Sigmoid colon (tissue), 7 donors: ENCODE measurements around the gene CDKN1C. TPM values are rescaled to one million over a fixed set of nuclear protein-coding genes. Genes with fewer than 3 reads are reported as not detected.

Source experiments
- DNase-seq: peaks from one replicate; pipeline ENCODE4 v3.0.0-alpha.2; 2019
- H3K27ac ChIP-seq, 4 donors: fragments of 200-600 bp; sonication (generic); one replicate each; pipeline ENCODE4 v1.5.1; 2016 to 2019; ENCODE audit warnings: mild to moderate bottlenecking in 1 of 4
- H3K27me3 ChIP-seq, 3 donors: fragments of 200-600 bp; sonication (generic); one replicate each; pipeline ENCODE4 v1.5.1; 2019; ENCODE audit warnings: mild to moderate bottlenecking in 1 of 3
- H3K36me3 ChIP-seq, 4 donors: fragments of 200-600 bp; sonication (generic); one replicate each; pipeline ENCODE4 v1.5.1; 2016 to 2019
- H3K4me1 ChIP-seq, 4 donors: fragments of 200-600 bp; sonication (generic); one replicate each; pipeline ENCODE4 v1.5.1; 2017 to 2019
- H3K4me3 ChIP-seq, 4 donors: fragments of 200-600 bp; sonication (generic); one replicate each; pipeline ENCODE4 v1.5.1; 2017 to 2019; ENCODE audit warnings: mild to moderate bottlenecking in 2 of 4, moderate library complexity in 1 of 4
- H3K9me3 ChIP-seq, 4 donors: fragments of 200-600 bp in 3 of 4; sonication (generic) in 3 of 4; one replicate each; pipeline versions ENCODE4 v1.5.1 to v1.6.1; 2013 to 2019
- CTCF ChIP-seq, 4 experiments: fragments of 450-650 bp in 3 of 4; fragments of 200-600 bp in 1 of 4; IDR thresholded peaks; one replicate each; pipeline ENCODE4 v1.5.1; 2016 to 2019; ENCODE audit warnings: antibody characterized with exemption in 4 of 4, mild to moderate bottlenecking in 3 of 4, moderate library complexity in 2 of 4
- EP300 ChIP-seq, 4 donors: sonication (generic); formaldehyde crosslinking; IDR thresholded peaks; one replicate each; pipeline ENCODE4 v1.6.1; 2017; ENCODE audit warnings: antibody characterized with exemption in 4 of 4
- POLR2A ChIP-seq, 2 donors: fragments of 450-650 bp; IDR thresholded peaks; one replicate each; pipeline ENCODE4 v1.6.1; 2016; ENCODE audit warnings: antibody characterized with exemption in 2 of 2, mild to moderate bottlenecking in 2 of 2, moderate library complexity in 2 of 2
- POLR2AphosphoS5 ChIP-seq, 4 donors: sonication (generic); formaldehyde crosslinking; IDR thresholded peaks; one replicate each; pipeline ENCODE4 v1.6.1; 2017; ENCODE audit warnings: antibody characterized with exemption in 4 of 4
- WGBS, 2 donors: extraction: QIAGEN DNeasy Blood & Tissue Kit; methylation state at CpG; one replicate each; pipeline ENCODE4 v1.1.7; 2013; 5-methylcytosine and 5-hydroxymethylcytosine counted together
- intact Hi-C: fragments of 100-400 bp; cut with DNase I; formaldehyde crosslinking; loops from one replicate; pipeline ENCODE4 v1.15.1; 2023
- polyA plus RNA-seq, 3 donors: library from polyadenylated mRNA; stranded (reverse); fragments of 200-250 nt; gene quantifications; one replicate each; pipeline ENCODE4 v1.2.3, GENCODE V29; 2013
- total RNA-seq, 4 donors: library from RNA; depleted of rRNA; stranded (reverse); fragments of >200 nt; gene quantifications; one replicate each; pipeline ENCODE4 v1.1.0, GENCODE V29; 2016
- donor health status: healthy with polysubstance abuse.
- donor health status: Bipolar disorder and iron deficiency.
- donor health status: healthy.

Gene CDKN1C
- total and polyA plus RNA-seq, 7 donors: 5.3 to 54.3 (median 37.2) TPM

- intact Hi-C loops: no loop called here
- Histone ChIP-seq H3K27ac (no peak overlapping the region), H3K36me3 (no peaks in the 10 kb centered on the region), H3K9me3 (no peaks in the 10 kb centered on the region), H3K27me3 (peaks cover 0 to 2% (median under 1%) of the 10 kb centered on the region in 3 donors), H3K4me1 (peaks cover 0 to 2% (median under 1%) of the 10 kb centered on the region in 4 donors), H3K4me3 (no peak overlapping the region)
- DNase-seq: no peak
- TF ChIP-seq EP300 (IDR thresholded peaks at IDR 0.05) (no peak), CTCF (IDR thresholded peaks at IDR 0.05) (no peak), POLR2AphosphoS5 (IDR thresholded peaks at IDR 0.05) (no peak), POLR2A (IDR thresholded peaks at IDR 0.05) (no peak)
- 72 to 90% methylated on average over 18 of the region's 18 CpGs for WGBS, 2 donors
Observed at GRCh38 chr11:2914455-2915195, 29.1 kb upstream of the CDKN1C start.

- no peak overlapping the region for H3K27ac ChIP-seq
- no peaks in the 10 kb centered on the region for H3K9me3 ChIP-seq
- intact Hi-C loops: no loop called here
- TF ChIP-seq EP300 (IDR thresholded peaks at IDR 0.05): no peak
- no peak for TF ChIP-seq POLR2AphosphoS5 (IDR thresholded peaks at IDR 0.05)
- TF ChIP-seq CTCF (IDR thresholded peaks at IDR 0.05): no peak
- no peak for TF ChIP-seq POLR2A (IDR thresholded peaks at IDR 0.05)
- H3K36me3 ChIP-seq: no peaks in the 10 kb centered on the region
- H3K4me1 ChIP-seq: peaks cover 0 to 11% (median 8%) of the 10 kb centered on the region in 4 donors
- 22 to 41% methylated on average over 9 of the region's 9 CpGs for WGBS, 2 donors
- DNase-seq: no peak
- H3K4me3 ChIP-seq: no peak overlapping the region
- peaks cover 7 to 11% (median 9%) of the 10 kb centered on the region in 3 donors for H3K27me3 ChIP-seq
Observed at GRCh38 chr11:2913776-2914175, 28.2 kb upstream of the CDKN1C start.

- Histone ChIP-seq H3K36me3 (no peaks in the 10 kb centered on the region), H3K27ac (no peak overlapping the region), H3K4me1 (peaks cover 0 to 12% (median 8%) of the 10 kb centered on the region in 4 donors), H3K27me3 (peaks cover 10 to 18% (median 15%) of the 10 kb centered on the region in 3 donors), H3K4me3 (no peak overlapping the region), H3K9me3 (no peaks in the 10 kb centered on the region)
- TF ChIP-seq EP300 (IDR thresholded peaks at IDR 0.05): no peak
- TF ChIP-seq POLR2A (IDR thresholded peaks at IDR 0.05): no peak
- no peak for TF ChIP-seq POLR2AphosphoS5 (IDR thresholded peaks at IDR 0.05)
- TF ChIP-seq CTCF (IDR thresholded peaks at IDR 0.05): no peak
- 41 to 73% methylated on average over 13 of the region's 13 CpGs for WGBS, 2 donors
- intact Hi-C loops: no loop called here
- DNase-seq: no peak
Observed at GRCh38 chr11:2913019-2913431, 27.4 kb upstream of the CDKN1C start.

- TF ChIP-seq EP300 (IDR thresholded peaks at IDR 0.05) (no peak), POLR2A (IDR thresholded peaks at IDR 0.05) (no peak), CTCF (IDR thresholded peaks at IDR 0.05) (no peak), POLR2AphosphoS5 (IDR thresholded peaks at IDR 0.05) (no peak)
- H3K4me1 ChIP-seq: peaks cover 0 to 12% (median 8%) of the 10 kb centered on the region in 4 donors
- H3K27ac ChIP-seq: peak overlapping the region in 1 of 4 donors; percentile 28
- no peaks in the 10 kb centered on the region for H3K36me3 ChIP-seq
- H3K4me3 ChIP-seq: no peak overlapping the region
- DNase-seq: no peak
- 13 to 58% methylated on average over 5 of the region's 5 CpGs for WGBS, 2 donors
- no peaks in the 10 kb centered on the region for H3K9me3 ChIP-seq
- intact Hi-C loops: no loop called here
- peaks cover 10 to 23% (median 18%) of the 10 kb centered on the region in 3 donors for H3K27me3 ChIP-seq
Observed at GRCh38 chr11:2912498-2912897, 26.9 kb upstream of the CDKN1C start.
